ENCODE data around the gene TNFSF8.

- TF ChIP-seq, protein P1, sequence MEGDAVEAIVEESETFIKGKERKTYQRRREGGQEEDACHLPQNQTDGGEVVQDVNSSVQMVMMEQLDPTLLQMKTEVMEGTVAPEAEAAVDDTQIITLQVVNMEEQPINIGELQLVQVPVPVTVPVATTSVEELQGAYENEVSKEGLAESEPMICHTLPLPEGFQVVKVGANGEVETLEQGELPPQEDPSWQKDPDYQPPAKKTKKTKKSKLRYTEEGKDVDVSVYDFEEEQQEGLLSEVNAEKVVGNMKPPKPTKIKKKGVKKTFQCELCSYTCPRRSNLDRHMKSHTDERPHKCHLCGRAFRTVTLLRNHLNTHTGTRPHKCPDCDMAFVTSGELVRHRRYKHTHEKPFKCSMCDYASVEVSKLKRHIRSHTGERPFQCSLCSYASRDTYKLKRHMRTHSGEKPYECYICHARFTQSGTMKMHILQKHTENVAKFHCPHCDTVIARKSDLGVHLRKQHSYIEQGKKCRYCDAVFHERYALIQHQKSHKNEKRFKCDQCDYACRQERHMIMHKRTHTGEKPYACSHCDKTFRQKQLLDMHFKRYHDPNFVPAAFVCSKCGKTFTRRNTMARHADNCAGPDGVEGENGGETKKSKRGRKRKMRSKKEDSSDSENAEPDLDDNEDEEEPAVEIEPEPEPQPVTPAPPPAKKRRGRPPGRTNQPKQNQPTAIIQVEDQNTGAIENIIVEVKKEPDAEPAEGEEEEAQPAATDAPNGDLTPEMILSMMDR (conservative IDR thresholded peaks at IDR 0.05; ENCODE audit: low read length), result no peak
- no peak for TF ChIP-seq EZH2phosphoT487 (IDR thresholded peaks at IDR 0.05; ENCODE audit: borderline replicate concordance, low read depth, low read length)
Observed at GRCh38 chr9:114867327-114867726, 63.1 kb downstream of the TNFSF8 start.
